Measurements from ENCODE around the gene HP1BP3.
"Not testable (repeated sequence)": the region's sequence is repeated elsewhere in the genome, so short reads cannot be mapped to it uniquely, and the experiment has no call there.

The HP1BP3 gene

GRCh38 chr1:20726932-20727745 is 60.0 kb downstream of the HP1BP3 start:
- DNase-seq (ENCODE audit: low read depth) = no peak

- no peak for DNase-seq (ENCODE audit: low read depth)
Measured at GRCh38 chr1:20726118-20726911, 60.8 kb downstream of the HP1BP3 start.

- DNase-seq (ENCODE audit: low read depth) = peak; percentile 63
Measured at GRCh38 chr1:20725189-20726117, 61.7 kb downstream of the HP1BP3 start.

- no peak for DNase-seq (ENCODE audit: low read depth)
Measured at GRCh38 chr1:20724364-20725188, 62.5 kb downstream of the HP1BP3 start.

GRCh38 chr1:20723537-20724363 is 63.4 kb downstream of the HP1BP3 start:
- no peak for DNase-seq (ENCODE audit: low read depth)

- DNase-seq (ENCODE audit: low read depth) = no peak
Measured at GRCh38 chr1:20723159-20723536, 64.0 kb downstream of the HP1BP3 start.

GRCh38 chr1:20721117-20722061 is 65.7 kb downstream of the HP1BP3 start:
- no peak for DNase-seq (ENCODE audit: low read depth)

- DNase-seq (ENCODE audit: low read depth) = no peak
Measured at GRCh38 chr1:20720631-20721091, 66.4 kb downstream of the HP1BP3 start.

GRCh38 chr1:20719871-20720620 is 67.1 kb downstream of the HP1BP3 start:
- DNase-seq (ENCODE audit: low read depth) = no peak

GRCh38 chr1:20719261-20719660 is 67.8 kb downstream of the HP1BP3 start:
- no peak for DNase-seq (ENCODE audit: low read depth)

- DNase-seq (ENCODE audit: low read depth) = not testable (repeated sequence)
Measured at GRCh38 chr1:20718343-20718882, 68.7 kb downstream of the HP1BP3 start.

GRCh38 chr1:20717452-20718342 is 69.4 kb downstream of the HP1BP3 start, which contains the start of gene KIF17:
TSS of gene KIF17 (minus strand) at chr1:20718007. CDS start at chr1:20717706, 301 bp downstream.
- peak; percentile 81 for DNase-seq (ENCODE audit: low read depth)

- no peak for DNase-seq (ENCODE audit: low read depth)
Measured at GRCh38 chr1:20716232-20716631, 70.9 kb downstream of the HP1BP3 start.

GRCh38 chr1:20715406-20715805 is 71.7 kb downstream of the HP1BP3 start:
- DNase-seq (ENCODE audit: low read depth) = no peak

GRCh38 chr1:20713440-20713839 is 73.7 kb downstream of the HP1BP3 start:
- DNase-seq (ENCODE audit: low read depth) = no peak

GRCh38 chr1:20712215-20712577 is 74.9 kb downstream of the HP1BP3 start:
- no peak for DNase-seq (ENCODE audit: low read depth)

Measured in iris pigment epithelial cell (primary cell).